Measurements from ENCODE around the gene GUSB. TPM values are rescaled to one million over a fixed set of nuclear protein-coding genes. Genes with fewer than 3 reads are reported as not detected.

The GUSB gene
- total and polyA plus RNA-seq, 2 experiments from 2014 or later: 33.6 to 47.0 TPM

DNA sequence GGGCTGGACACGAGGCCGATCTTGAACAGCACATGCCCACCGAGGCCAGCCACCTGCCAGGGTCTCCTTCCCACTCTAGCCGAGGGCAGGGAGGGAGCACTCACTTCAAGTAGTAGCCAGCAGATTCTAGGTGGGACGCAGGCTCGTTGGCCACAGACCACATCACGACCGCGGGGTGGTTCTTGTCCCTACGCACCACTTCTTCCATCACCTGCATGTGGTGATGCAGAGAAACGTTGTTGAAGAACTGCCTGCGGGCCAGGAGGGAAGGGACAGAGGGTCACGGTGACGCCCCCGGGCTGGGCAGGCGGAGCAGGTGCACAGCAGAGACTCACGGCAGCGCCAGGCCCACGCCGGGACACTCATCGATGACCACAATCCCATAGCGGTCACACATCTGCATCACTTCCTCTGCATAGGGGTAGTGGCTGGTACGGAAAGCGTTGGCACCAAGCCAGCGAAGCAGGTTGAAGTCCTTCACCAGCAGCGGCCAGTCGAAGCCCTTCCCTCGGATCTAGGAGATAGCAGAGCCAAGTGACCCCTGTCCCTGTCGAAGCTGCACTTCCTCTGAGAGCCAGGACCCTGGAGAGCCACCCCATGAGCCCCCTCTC lies 7.7 kb downstream of the GUSB start:
- Histone ChIP-seq H4K20me1 (replicated peaks; ENCODE audit: insufficient read depth) (peaks cover 5% of the 10 kb centered on the region; the same call in 1 of the 2 replicates), H3K79me2 (replicated peaks; ENCODE audit: insufficient read depth) (no peaks in the 10 kb centered on the region), H3K9me2 (ENCODE audit: insufficient read depth) (no peaks in the 10 kb centered on the region), H3K4me2 (no peak overlapping the region), H3K27ac (ENCODE audit: low read depth) (no peak overlapping the region), H2AFZ (no peak overlapping the region), H3K4me1 (ENCODE audit: insufficient read depth) (no peaks in the 10 kb centered on the region), H3K4me3 (no peak overlapping the region), H3F3A (replicated peaks; ENCODE audit: low read depth) (no peaks in the 10 kb centered on the region), H3K36me3 (ENCODE audit: insufficient read depth) (peaks cover 18% of the 10 kb centered on the region), H3K27me3 (ENCODE audit: insufficient read depth) (no peaks in the 10 kb centered on the region)
- Mint-ChIP-seq H3K4me3 (no peak overlapping the region), H3K4me1 (no peaks in the 10 kb centered on the region), H3K9me3 (no peaks in the 10 kb centered on the region; the same call in 2 of the 3 replicates), H3K27me3 (ENCODE audit: insufficient read depth, low read depth, poor library complexity) (peaks cover 5% of the 10 kb centered on the region), H3K27ac (no peak overlapping the region), H3K36me3 (ENCODE audit: low read depth) (peaks cover 61% of the 10 kb centered on the region)
- no peak for TF ChIP-seq ZNF331 (CRISPR knock-in tag; IDR thresholded peaks at IDR 0.05; ENCODE audit: low read depth)
- no peak for TF ChIP-seq STAT1 (IDR thresholded peaks at IDR 0.05; ENCODE audit: unreplicated experiment)
- TF ChIP-seq POLR2AphosphoS5 (IDR thresholded peaks at IDR 0.05; ENCODE audit: low read depth): no peak
- no peak for TF ChIP-seq ZNF462 (CRISPR knock-in tag; IDR thresholded peaks at IDR 0.05)
- no peak for TF ChIP-seq NANOG (IDR thresholded peaks at IDR 0.05; ENCODE audit: borderline replicate concordance)
- TF ChIP-seq EZH2phosphoT487 (IDR thresholded peaks at IDR 0.05; ENCODE audit: unreplicated experiment): no peak
- TF ChIP-seq, protein P1, sequence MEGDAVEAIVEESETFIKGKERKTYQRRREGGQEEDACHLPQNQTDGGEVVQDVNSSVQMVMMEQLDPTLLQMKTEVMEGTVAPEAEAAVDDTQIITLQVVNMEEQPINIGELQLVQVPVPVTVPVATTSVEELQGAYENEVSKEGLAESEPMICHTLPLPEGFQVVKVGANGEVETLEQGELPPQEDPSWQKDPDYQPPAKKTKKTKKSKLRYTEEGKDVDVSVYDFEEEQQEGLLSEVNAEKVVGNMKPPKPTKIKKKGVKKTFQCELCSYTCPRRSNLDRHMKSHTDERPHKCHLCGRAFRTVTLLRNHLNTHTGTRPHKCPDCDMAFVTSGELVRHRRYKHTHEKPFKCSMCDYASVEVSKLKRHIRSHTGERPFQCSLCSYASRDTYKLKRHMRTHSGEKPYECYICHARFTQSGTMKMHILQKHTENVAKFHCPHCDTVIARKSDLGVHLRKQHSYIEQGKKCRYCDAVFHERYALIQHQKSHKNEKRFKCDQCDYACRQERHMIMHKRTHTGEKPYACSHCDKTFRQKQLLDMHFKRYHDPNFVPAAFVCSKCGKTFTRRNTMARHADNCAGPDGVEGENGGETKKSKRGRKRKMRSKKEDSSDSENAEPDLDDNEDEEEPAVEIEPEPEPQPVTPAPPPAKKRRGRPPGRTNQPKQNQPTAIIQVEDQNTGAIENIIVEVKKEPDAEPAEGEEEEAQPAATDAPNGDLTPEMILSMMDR (conservative IDR thresholded peaks at IDR 0.05; ENCODE audit: low read depth in 2 of 2): no peak
- no peak for TF ChIP-seq ZNF114 (CRISPR knock-in tag; IDR thresholded peaks at IDR 0.05)
- TF ChIP-seq CREB1 (CRISPR knock-in tag; IDR thresholded peaks at IDR 0.05; ENCODE audit: low read depth): no peak
- no peak for TF ChIP-seq EZH2 (IDR thresholded peaks at IDR 0.05; ENCODE audit: low read depth, unreplicated experiment)
- TF ChIP-seq, protein P2, sequence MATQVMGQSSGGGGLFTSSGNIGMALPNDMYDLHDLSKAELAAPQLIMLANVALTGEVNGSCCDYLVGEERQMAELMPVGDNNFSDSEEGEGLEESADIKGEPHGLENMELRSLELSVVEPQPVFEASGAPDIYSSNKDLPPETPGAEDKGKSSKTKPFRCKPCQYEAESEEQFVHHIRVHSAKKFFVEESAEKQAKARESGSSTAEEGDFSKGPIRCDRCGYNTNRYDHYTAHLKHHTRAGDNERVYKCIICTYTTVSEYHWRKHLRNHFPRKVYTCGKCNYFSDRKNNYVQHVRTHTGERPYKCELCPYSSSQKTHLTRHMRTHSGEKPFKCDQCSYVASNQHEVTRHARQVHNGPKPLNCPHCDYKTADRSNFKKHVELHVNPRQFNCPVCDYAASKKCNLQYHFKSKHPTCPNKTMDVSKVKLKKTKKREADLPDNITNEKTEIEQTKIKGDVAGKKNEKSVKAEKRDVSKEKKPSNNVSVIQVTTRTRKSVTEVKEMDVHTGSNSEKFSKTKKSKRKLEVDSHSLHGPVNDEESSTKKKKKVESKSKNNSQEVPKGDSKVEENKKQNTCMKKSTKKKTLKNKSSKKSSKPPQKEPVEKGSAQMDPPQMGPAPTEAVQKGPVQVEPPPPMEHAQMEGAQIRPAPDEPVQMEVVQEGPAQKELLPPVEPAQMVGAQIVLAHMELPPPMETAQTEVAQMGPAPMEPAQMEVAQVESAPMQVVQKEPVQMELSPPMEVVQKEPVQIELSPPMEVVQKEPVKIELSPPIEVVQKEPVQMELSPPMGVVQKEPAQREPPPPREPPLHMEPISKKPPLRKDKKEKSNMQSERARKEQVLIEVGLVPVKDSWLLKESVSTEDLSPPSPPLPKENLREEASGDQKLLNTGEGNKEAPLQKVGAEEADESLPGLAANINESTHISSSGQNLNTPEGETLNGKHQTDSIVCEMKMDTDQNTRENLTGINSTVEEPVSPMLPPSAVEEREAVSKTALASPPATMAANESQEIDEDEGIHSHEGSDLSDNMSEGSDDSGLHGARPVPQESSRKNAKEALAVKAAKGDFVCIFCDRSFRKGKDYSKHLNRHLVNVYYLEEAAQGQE (IDR thresholded peaks at IDR 0.05; ENCODE audit: unreplicated experiment): no peak
- no peak for TF ChIP-seq JUNB (IDR thresholded peaks at IDR 0.05; ENCODE audit: unreplicated experiment)
- TF ChIP-seq, protein P3, sequence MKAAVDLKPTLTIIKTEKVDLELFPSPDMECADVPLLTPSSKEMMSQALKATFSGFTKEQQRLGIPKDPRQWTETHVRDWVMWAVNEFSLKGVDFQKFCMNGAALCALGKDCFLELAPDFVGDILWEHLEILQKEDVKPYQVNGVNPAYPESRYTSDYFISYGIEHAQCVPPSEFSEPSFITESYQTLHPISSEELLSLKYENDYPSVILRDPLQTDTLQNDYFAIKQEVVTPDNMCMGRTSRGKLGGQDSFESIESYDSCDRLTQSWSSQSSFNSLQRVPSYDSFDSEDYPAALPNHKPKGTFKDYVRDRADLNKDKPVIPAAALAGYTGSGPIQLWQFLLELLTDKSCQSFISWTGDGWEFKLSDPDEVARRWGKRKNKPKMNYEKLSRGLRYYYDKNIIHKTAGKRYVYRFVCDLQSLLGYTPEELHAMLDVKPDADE (IDR thresholded peaks at IDR 0.05): no peak
- no peak for ATAC-seq
- no peak for DNase-seq (ENCODE audit: low spot score)

Measured in GM23338 (cell line).